OCI-LY1 (cell line): ENCODE data around the gene KAT8.

ENCODE experiments used
- H2AFZ ChIP-seq: fragments of 200-600 bp; sonication (generic), shearing (Covaris generic); 2 replicates; pipeline ENCODE4 v1.6.0; 2014; ENCODE audit warnings: antibody characterized with exemption, mild to moderate bottlenecking, low read length
- H3F3A ChIP-seq: fragments of 200-600 bp; sonication (generic), shearing (Covaris generic); 2 replicates; pipeline ENCODE4 v1.6.0; 2014; ENCODE audit warnings: mild to moderate bottlenecking, antibody characterized with exemption, low read length, moderate library complexity; ENCODE audit not compliant: insufficient read depth
- H3K27ac ChIP-seq: fragments of 200-600 bp; sonication (generic); 2 replicates; pipeline ENCODE4 v1.5.1; 2014; ENCODE audit warnings: low read length, mixed run types, mild to moderate bottlenecking, low read depth; ENCODE audit not compliant: poor library complexity, severe bottlenecking
- H3K27me3 ChIP-seq: fragments of 200-600 bp; sonication (generic); 2 replicates; pipeline ENCODE4 v1.6.0; 2014; ENCODE audit warnings: antibody characterized with exemption, mild to moderate bottlenecking, low read length, moderate library complexity; ENCODE audit not compliant: insufficient read depth
- H3K36me3 ChIP-seq: fragments of 200-600 bp; sonication (generic); 2 replicates; pipeline ENCODE4 v1.6.1; 2014; ENCODE audit warnings: mild to moderate bottlenecking, antibody characterized with exemption, low read length, moderate library complexity, mixed read lengths; ENCODE audit not compliant: insufficient read depth
- H3K4me1 ChIP-seq: fragments of 200-600 bp; sonication (generic); 2 replicates; pipeline ENCODE4 v1.5.1; 2014; ENCODE audit warnings: mild to moderate bottlenecking, low read length, moderate library complexity; ENCODE audit not compliant: insufficient read depth, severe bottlenecking
- H3K4me2 ChIP-seq: fragments of 200-600 bp; sonication (generic), shearing (Covaris generic); 2 replicates; pipeline ENCODE4 v1.6.1; 2014; ENCODE audit warnings: low read length
- H3K4me3 ChIP-seq: fragments of 200-600 bp; sonication (generic); 2 replicates; pipeline ENCODE4 v1.5.1; 2014; ENCODE audit warnings: low read length, low read depth, mild to moderate bottlenecking, mixed read lengths; ENCODE audit not compliant: poor library complexity, severe bottlenecking
- H3K79me2 ChIP-seq: fragments of 200-600 bp; shearing (Covaris generic); 2 replicates; pipeline ENCODE4 v1.6.1; 2016; ENCODE audit warnings: mixed run types, low read length, mixed read lengths; ENCODE audit not compliant: insufficient read depth
- H3K9ac ChIP-seq: fragments of 200-600 bp; sonication (generic), shearing (Covaris generic); 2 replicates; pipeline ENCODE4 v1.6.1; 2014; ENCODE audit warnings: mild to moderate bottlenecking, low read length, mixed read lengths
- H3K9me2 ChIP-seq: fragments of 200-600 bp; sonication (generic), shearing (Covaris generic); 2 replicates; pipeline ENCODE4 v1.6.1; 2014; ENCODE audit warnings: low read depth, mild to moderate bottlenecking, low read length, mixed read lengths
- H3K9me3 ChIP-seq: fragments of 200-600 bp; shearing (Covaris generic); 2 replicates; pipeline ENCODE4 v1.6.1; 2014; ENCODE audit warnings: low read length, mixed read lengths
- H4K20me1 ChIP-seq: fragments of 200-600 bp; sonication (generic), shearing (Covaris generic); 2 replicates; pipeline ENCODE4 v1.6.0; 2016; ENCODE audit warnings: mild to moderate bottlenecking, low read length; ENCODE audit not compliant: insufficient read depth
- EZH2 ChIP-seq: fragments of 200-600 bp; sonication (generic), shearing (Covaris generic); IDR thresholded peaks from 2 replicates; pipeline ENCODE4 v1.8.0; 2017; ENCODE audit warnings: borderline replicate concordance, mixed run types, mild to moderate bottlenecking, antibody characterized with exemption, low read length, moderate library complexity, mixed read lengths
- TF ChIP-seq, protein P1 (sequence below): fragments of 200-600 bp; sonication (generic), shearing (Covaris generic); IDR thresholded peaks from 2 replicates; pipeline ENCODE4 v1.5.1; 2017; ENCODE audit warnings: mild to moderate bottlenecking, antibody characterized with exemption, low read length, moderate library complexity, mixed read lengths

Gene KAT8

DNA sequence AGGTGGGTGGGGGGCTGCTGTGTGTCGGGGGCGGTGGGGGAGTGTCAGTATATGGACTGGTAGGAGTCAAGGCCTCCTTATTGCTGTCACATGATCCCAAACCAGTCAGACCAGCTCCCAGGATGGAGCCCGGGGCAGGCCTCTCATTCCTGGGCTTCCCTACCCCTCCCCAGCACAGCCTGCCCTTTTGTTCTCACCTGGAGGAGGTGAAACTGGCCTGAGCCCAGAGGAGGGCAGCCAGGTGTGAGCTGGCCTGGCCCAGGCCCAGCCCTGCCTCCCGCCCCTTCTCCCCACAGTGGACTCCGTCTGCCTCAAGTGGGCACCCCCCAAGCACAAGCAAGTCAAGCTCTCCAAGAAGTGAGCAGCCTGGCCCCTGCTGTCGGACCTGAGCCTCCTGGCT, 13.4 kb downstream of the KAT8 start:
- no peaks in the 10 kb centered on the region for H3F3A ChIP-seq

DNA sequence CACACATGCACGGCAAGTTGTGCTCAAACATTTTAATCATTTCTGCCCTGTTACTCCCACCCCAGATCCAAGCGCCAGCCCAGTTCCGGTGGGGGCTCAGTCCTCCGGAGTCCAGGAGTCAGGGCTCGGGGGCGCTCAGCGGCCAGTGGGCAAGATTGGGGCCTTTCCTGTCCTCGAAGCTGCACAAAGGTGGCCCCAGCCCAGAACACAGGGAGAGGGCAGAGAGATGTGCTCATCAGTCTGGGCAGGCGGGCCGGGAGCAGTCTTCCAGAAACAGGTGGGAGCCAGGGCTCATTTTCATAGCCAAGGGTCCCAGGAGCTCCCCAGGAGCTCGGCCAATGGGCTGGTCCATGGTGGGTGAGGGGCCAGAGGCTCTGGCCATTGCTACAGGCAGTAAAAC, 14.0 kb downstream of the KAT8 start:
- no peaks in the 10 kb centered on the region for H4K20me1 ChIP-seq
- no peaks in the 10 kb centered on the region for H3K4me1 ChIP-seq
- no peaks in the 10 kb centered on the region for H3F3A ChIP-seq
- H3K27me3 ChIP-seq, result peaks cover 5% of the 10 kb centered on the region; the same call in 1 of the 2 replicates
- no peaks in the 10 kb centered on the region for H3K79me2 ChIP-seq
- TF ChIP-seq, protein P1, sequence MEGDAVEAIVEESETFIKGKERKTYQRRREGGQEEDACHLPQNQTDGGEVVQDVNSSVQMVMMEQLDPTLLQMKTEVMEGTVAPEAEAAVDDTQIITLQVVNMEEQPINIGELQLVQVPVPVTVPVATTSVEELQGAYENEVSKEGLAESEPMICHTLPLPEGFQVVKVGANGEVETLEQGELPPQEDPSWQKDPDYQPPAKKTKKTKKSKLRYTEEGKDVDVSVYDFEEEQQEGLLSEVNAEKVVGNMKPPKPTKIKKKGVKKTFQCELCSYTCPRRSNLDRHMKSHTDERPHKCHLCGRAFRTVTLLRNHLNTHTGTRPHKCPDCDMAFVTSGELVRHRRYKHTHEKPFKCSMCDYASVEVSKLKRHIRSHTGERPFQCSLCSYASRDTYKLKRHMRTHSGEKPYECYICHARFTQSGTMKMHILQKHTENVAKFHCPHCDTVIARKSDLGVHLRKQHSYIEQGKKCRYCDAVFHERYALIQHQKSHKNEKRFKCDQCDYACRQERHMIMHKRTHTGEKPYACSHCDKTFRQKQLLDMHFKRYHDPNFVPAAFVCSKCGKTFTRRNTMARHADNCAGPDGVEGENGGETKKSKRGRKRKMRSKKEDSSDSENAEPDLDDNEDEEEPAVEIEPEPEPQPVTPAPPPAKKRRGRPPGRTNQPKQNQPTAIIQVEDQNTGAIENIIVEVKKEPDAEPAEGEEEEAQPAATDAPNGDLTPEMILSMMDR, result no peak
- no peak for TF ChIP-seq EZH2
- no peak overlapping the region for H3K27ac ChIP-seq
- H3K4me3 ChIP-seq, result no peak overlapping the region
- no peak overlapping the region for H2AFZ ChIP-seq
- no peaks in the 10 kb centered on the region for H3K9me3 ChIP-seq
- H3K36me3 ChIP-seq, result peaks cover 26% of the 10 kb centered on the region
- no peaks in the 10 kb centered on the region for H3K9me2 ChIP-seq
- no peak overlapping the region for H3K4me2 ChIP-seq
- no peak overlapping the region for H3K9ac ChIP-seq

More for the DNA sequence above, 13.4 kb downstream of the KAT8 start:
- Histone ChIP-seq H4K20me1 (no peaks in the 10 kb centered on the region), H3K79me2 (no peaks in the 10 kb centered on the region), H3K27ac (no peak overlapping the region), H3K9me2 (no peaks in the 10 kb centered on the region), H3K9me3 (no peaks in the 10 kb centered on the region), H3K36me3 (peaks cover 26% of the 10 kb centered on the region), H3K27me3 (0 out of 2 replicates have a peak, but pooled peaks cover under 1% of the 10 kb centered on the region), H2AFZ (no peak overlapping the region), H3K4me1 (no peaks in the 10 kb centered on the region), H3K4me3 (no peak overlapping the region), H3K4me2 (no peak overlapping the region), H3K9ac (no peak overlapping the region)
- TF ChIP-seq, protein P1, result no peak
- TF ChIP-seq EZH2, result no peak

DNA sequence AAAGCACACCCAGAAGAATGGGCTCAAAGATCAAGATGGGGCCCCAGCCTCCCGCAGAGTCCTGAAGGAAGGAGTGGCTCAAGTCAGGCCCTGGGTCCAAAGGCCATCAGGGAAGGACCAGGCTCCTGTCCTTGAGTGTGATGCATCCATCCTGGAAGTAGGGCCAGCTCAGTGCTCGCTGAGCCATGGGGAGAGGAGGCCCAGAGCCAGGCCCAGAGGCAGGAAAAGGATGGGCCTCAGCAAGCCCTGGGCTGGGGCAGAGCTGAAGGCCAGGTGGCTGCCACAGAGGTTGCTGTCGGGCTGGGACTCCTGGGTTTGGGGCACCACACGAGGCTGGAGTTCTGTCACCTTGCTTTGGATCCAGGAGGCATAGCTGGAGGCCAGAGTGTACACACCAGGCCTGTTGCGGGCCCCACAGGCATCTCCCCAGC, 14.4 kb downstream of the KAT8 start:
- no peaks in the 10 kb centered on the region for H3K4me1 ChIP-seq
- H3F3A ChIP-seq, result no peaks in the 10 kb centered on the region
- no peaks in the 10 kb centered on the region for H4K20me1 ChIP-seq
- no peaks in the 10 kb centered on the region for H3K9me3 ChIP-seq
- no peak overlapping the region for H3K27ac ChIP-seq
- TF ChIP-seq EZH2, result no peak
- TF ChIP-seq, protein P1, result no peak
- no peak overlapping the region for H3K4me2 ChIP-seq
- H3K36me3 ChIP-seq, result peaks cover 26% of the 10 kb centered on the region
- H3K27me3 ChIP-seq, result peaks cover 8% of the 10 kb centered on the region; the same call in 1 of the 2 replicates
- H2AFZ ChIP-seq, result no peak overlapping the region
- H3K9ac ChIP-seq, result no peak overlapping the region
- no peaks in the 10 kb centered on the region for H3K9me2 ChIP-seq
- no peak overlapping the region for H3K4me3 ChIP-seq
- H3K79me2 ChIP-seq, result no peaks in the 10 kb centered on the region
